Measurements from ENCODE around the gene OR2A2. TPM values are rescaled to one million over a fixed set of nuclear protein-coding genes. Genes with fewer than 3 reads are reported as not detected.

Gene OR2A2
- polyA plus RNA-seq (2013): not detected

GRCh38 chr7:144109283-144109682 is at the start of gene OR2A2:
Gene OR2A2, plus strand, starts transcription at chr7:144109583. Its CDS starts 0 bp downstream, at chr7:144109583.
- CTCF ChIA-PET: no interaction called here
- Histone ChIP-seq H3K4me1 (ENCODE audit: control extremely low read depth in 1 of 4, control insufficient read depth in 4 of 4, insufficient read depth in 4 of 4, low read length in 3 of 4) (no peaks in the 10 kb centered on the region), H3K27ac (ENCODE audit: insufficient read depth in 1 of 2, low read depth in 1 of 2, low read length in 2 of 2, poor library complexity in 1 of 2, severe bottlenecking in 2 of 2) (no peak within 1 kb of the TSS), H3K9me3 (ENCODE audit: control extremely low read depth in 1 of 5, control insufficient read depth in 4 of 5, insufficient read depth in 2 of 5, low read depth in 1 of 5, low read length in 4 of 5) (no peaks in the 10 kb centered on the region), H3K36me3 (ENCODE audit: control insufficient read depth in 4 of 4, insufficient read depth in 4 of 4, low read length in 3 of 4) (no peaks in the 10 kb centered on the region), H3K27me3 (replicated peaks in 2 of 5; ENCODE audit: control insufficient read depth in 4 of 5, insufficient read depth in 5 of 5, low read length in 4 of 5) (no peaks in the 10 kb centered on the region), H3K4me3 (ENCODE audit: control insufficient read depth in 1 of 7, extremely low read depth in 1 of 7, insufficient read depth in 4 of 7, low read depth in 2 of 7, low read length in 6 of 7) (no peak within 1 kb of the TSS)
- no peak for DNase-seq
- POLR2A ChIA-PET: no interaction called here
- WGBS (ENCODE audit: insufficient coverage): 100% methylated on average over 1 of the region's 2 CpGs

GRCh38 chr7:144063710-144064109 is 45.7 kb upstream of the OR2A2 start:
- Histone ChIP-seq H3K36me3 (ENCODE audit: control insufficient read depth in 4 of 4, insufficient read depth in 4 of 4, low read length in 3 of 4) (no peaks in the 10 kb centered on the region), H3K27ac (ENCODE audit: insufficient read depth in 1 of 2, low read depth in 1 of 2, low read length in 2 of 2, poor library complexity in 1 of 2, severe bottlenecking in 2 of 2) (no peak overlapping the region), H3K9me3 (ENCODE audit: control extremely low read depth in 1 of 5, control insufficient read depth in 4 of 5, insufficient read depth in 2 of 5, low read depth in 1 of 5, low read length in 4 of 5) (peaks cover 0 to 2% (median 0%) of the 10 kb centered on the region in 5 experiments), H3K27me3 (replicated peaks in 2 of 5; ENCODE audit: control insufficient read depth in 4 of 5, insufficient read depth in 5 of 5, low read length in 4 of 5) (no peaks in the 10 kb centered on the region), H3K4me3 (ENCODE audit: control insufficient read depth in 1 of 7, extremely low read depth in 1 of 7, insufficient read depth in 4 of 7, low read depth in 2 of 7, low read length in 6 of 7) (no peak overlapping the region), H3K4me1 (ENCODE audit: control extremely low read depth in 1 of 4, control insufficient read depth in 4 of 4, insufficient read depth in 4 of 4, low read length in 3 of 4) (no peaks in the 10 kb centered on the region)
- 60% methylated on average over 2 of the region's 3 CpGs for WGBS (ENCODE audit: insufficient coverage)
- ChIA-PET CTCF (no interaction called here), POLR2A (no interaction called here)
- no peak for DNase-seq

- H3K27me3 ChIP-seq (replicated peaks in 2 of 5; ENCODE audit: control insufficient read depth in 4 of 5, insufficient read depth in 5 of 5, low read length in 4 of 5): no peaks in the 10 kb centered on the region
- POLR2A ChIA-PET: no interaction called here
- H3K36me3 ChIP-seq (ENCODE audit: control insufficient read depth in 4 of 4, insufficient read depth in 4 of 4, low read length in 3 of 4): no peaks in the 10 kb centered on the region
- CTCF ChIA-PET: interaction anchor here (1.1 to 1.2 kb wide), 2 partner anchors 15 to 58 kb away, joined by 3 read pairs; no protein-coding TSS in a partner anchor
- H3K4me1 ChIP-seq (ENCODE audit: control extremely low read depth in 1 of 4, control insufficient read depth in 4 of 4, insufficient read depth in 4 of 4, low read length in 3 of 4): no peaks in the 10 kb centered on the region
- DNase-seq: no peak
- H3K9me3 ChIP-seq (ENCODE audit: control extremely low read depth in 1 of 5, control insufficient read depth in 4 of 5, insufficient read depth in 2 of 5, low read depth in 1 of 5, low read length in 4 of 5): no peaks in the 10 kb centered on the region
- H3K4me3 ChIP-seq (ENCODE audit: control insufficient read depth in 1 of 7, extremely low read depth in 1 of 7, insufficient read depth in 4 of 7, low read depth in 2 of 7, low read length in 6 of 7): no peak within 1 kb of the TSS
- 91% methylated on average over 1 of the region's 1 CpG for WGBS (ENCODE audit: insufficient coverage)
- H3K27ac ChIP-seq (ENCODE audit: insufficient read depth in 1 of 2, low read depth in 1 of 2, low read length in 2 of 2, poor library complexity in 1 of 2, severe bottlenecking in 2 of 2): no peak within 1 kb of the TSS
These were observed 39.9 kb upstream of the OR2A2 start, which contains the start of gene OR2A25 for GRCh38 chr7:144069511-144069910. Gene OR2A25, plus strand, starts transcription at chr7:144069811. Its CDS starts 4,409 bp downstream, at chr7:144074220.

- Histone ChIP-seq H3K27ac (ENCODE audit: insufficient read depth in 1 of 2, low read depth in 1 of 2, low read length in 2 of 2, poor library complexity in 1 of 2, severe bottlenecking in 2 of 2) (no peak overlapping the region), H3K27me3 (replicated peaks in 2 of 5; ENCODE audit: control insufficient read depth in 4 of 5, insufficient read depth in 5 of 5, low read length in 4 of 5) (no peaks in the 10 kb centered on the region), H3K4me1 (ENCODE audit: control extremely low read depth in 1 of 4, control insufficient read depth in 4 of 4, insufficient read depth in 4 of 4, low read length in 3 of 4) (no peaks in the 10 kb centered on the region), H3K36me3 (ENCODE audit: control insufficient read depth in 4 of 4, insufficient read depth in 4 of 4, low read length in 3 of 4) (no peaks in the 10 kb centered on the region), H3K4me3 (ENCODE audit: control insufficient read depth in 1 of 7, extremely low read depth in 1 of 7, insufficient read depth in 4 of 7, low read depth in 2 of 7, low read length in 6 of 7) (no peak overlapping the region), H3K9me3 (ENCODE audit: control extremely low read depth in 1 of 5, control insufficient read depth in 4 of 5, insufficient read depth in 2 of 5, low read depth in 1 of 5, low read length in 4 of 5) (no peaks in the 10 kb centered on the region)
- ChIA-PET CTCF (interaction anchor here (1.2 kb wide), 1 partner anchor 58 kb away, joined by 3 read pairs; no protein-coding TSS in a partner anchor), POLR2A (no interaction called here)
- DNase-seq: no peak
- whole genome bisulfite sequencing (ENCODE audit: insufficient coverage): 100% methylated on average over 1 of the region's 2 CpGs
These were observed 39.4 kb upstream of the OR2A2 start for GRCh38 chr7:144069953-144070352.

- DNase-seq: no peak
- ChIA-PET POLR2A (no interaction called here), CTCF (no interaction called here)
- no peak overlapping the region for H3K4me3 ChIP-seq (ENCODE audit: control insufficient read depth in 1 of 7, extremely low read depth in 1 of 7, insufficient read depth in 4 of 7, low read depth in 2 of 7, low read length in 6 of 7)
- no peak overlapping the region for H3K27ac ChIP-seq (ENCODE audit: insufficient read depth in 1 of 2, low read depth in 1 of 2, low read length in 2 of 2, poor library complexity in 1 of 2, severe bottlenecking in 2 of 2)
- H3K9me3 ChIP-seq (ENCODE audit: control extremely low read depth in 1 of 5, control insufficient read depth in 4 of 5, insufficient read depth in 2 of 5, low read depth in 1 of 5, low read length in 4 of 5): no peaks in the 10 kb centered on the region
- 96% methylated on average over 7 of the region's 8 CpGs for WGBS (ENCODE audit: insufficient coverage)
- no peaks in the 10 kb centered on the region for H3K36me3 ChIP-seq (ENCODE audit: control insufficient read depth in 4 of 4, insufficient read depth in 4 of 4, low read length in 3 of 4)
- H3K4me1 ChIP-seq (ENCODE audit: control extremely low read depth in 1 of 4, control insufficient read depth in 4 of 4, insufficient read depth in 4 of 4, low read length in 3 of 4): no peaks in the 10 kb centered on the region
- no peaks in the 10 kb centered on the region for H3K27me3 ChIP-seq (replicated peaks in 2 of 5; ENCODE audit: control insufficient read depth in 4 of 5, insufficient read depth in 5 of 5, low read length in 4 of 5)
These were observed 35.0 kb upstream of the OR2A2 start for GRCh38 chr7:144074374-144074773.

- ChIA-PET CTCF (no interaction called here), POLR2A (no interaction called here)
These were observed 23.4 kb upstream of the OR2A2 start, which contains the start of gene OR2A12 for GRCh38 chr7:144085978-144086377. Gene OR2A12, plus strand, starts transcription at chr7:144086278. Its CDS starts 8,830 bp downstream, at chr7:144095108.

GRCh38 chr7:144086730-144087129 is 22.7 kb upstream of the OR2A2 start:
- DNase-seq: no peak
- WGBS (ENCODE audit: insufficient coverage): 80% methylated on average over 2 of the region's 4 CpGs

More at GRCh38 chr7:144085978-144086377, 23.4 kb upstream of the OR2A2 start, which contains the start of gene OR2A12:
- WGBS (ENCODE audit: insufficient coverage): no CpG with 5 or more reads among the region's 2 CpGs
- no peaks in the 10 kb centered on the region for H3K4me1 ChIP-seq (ENCODE audit: control extremely low read depth in 1 of 4, control insufficient read depth in 4 of 4, insufficient read depth in 4 of 4, low read length in 3 of 4)
- H3K36me3 ChIP-seq (ENCODE audit: control insufficient read depth in 4 of 4, insufficient read depth in 4 of 4, low read length in 3 of 4): no peaks in the 10 kb centered on the region
- no peak within 1 kb of the TSS for H3K27ac ChIP-seq (ENCODE audit: insufficient read depth in 1 of 2, low read depth in 1 of 2, low read length in 2 of 2, poor library complexity in 1 of 2, severe bottlenecking in 2 of 2)
- no peaks in the 10 kb centered on the region for H3K27me3 ChIP-seq (replicated peaks in 2 of 5; ENCODE audit: control insufficient read depth in 4 of 5, insufficient read depth in 5 of 5, low read length in 4 of 5)
- DNase-seq: no peak
- no peak within 1 kb of the TSS for H3K4me3 ChIP-seq (ENCODE audit: control insufficient read depth in 1 of 7, extremely low read depth in 1 of 7, insufficient read depth in 4 of 7, low read depth in 2 of 7, low read length in 6 of 7)
- no peaks in the 10 kb centered on the region for H3K9me3 ChIP-seq (ENCODE audit: control extremely low read depth in 1 of 5, control insufficient read depth in 4 of 5, insufficient read depth in 2 of 5, low read depth in 1 of 5, low read length in 4 of 5)

More at GRCh38 chr7:144086730-144087129, 22.7 kb upstream of the OR2A2 start:
- ChIA-PET POLR2A (no interaction called here), CTCF (no interaction called here)
- no peaks in the 10 kb centered on the region for H3K27me3 ChIP-seq (replicated peaks in 2 of 5; ENCODE audit: control insufficient read depth in 4 of 5, insufficient read depth in 5 of 5, low read length in 4 of 5)
- H3K4me3 ChIP-seq (ENCODE audit: control insufficient read depth in 1 of 7, extremely low read depth in 1 of 7, insufficient read depth in 4 of 7, low read depth in 2 of 7, low read length in 6 of 7): no peak overlapping the region
- no peaks in the 10 kb centered on the region for H3K4me1 ChIP-seq (ENCODE audit: control extremely low read depth in 1 of 4, control insufficient read depth in 4 of 4, insufficient read depth in 4 of 4, low read length in 3 of 4)
- H3K9me3 ChIP-seq (ENCODE audit: control extremely low read depth in 1 of 5, control insufficient read depth in 4 of 5, insufficient read depth in 2 of 5, low read depth in 1 of 5, low read length in 4 of 5): no peaks in the 10 kb centered on the region
- no peak overlapping the region for H3K27ac ChIP-seq (ENCODE audit: insufficient read depth in 1 of 2, low read depth in 1 of 2, low read length in 2 of 2, poor library complexity in 1 of 2, severe bottlenecking in 2 of 2)
- no peaks in the 10 kb centered on the region for H3K36me3 ChIP-seq (ENCODE audit: control insufficient read depth in 4 of 4, insufficient read depth in 4 of 4, low read length in 3 of 4)

All from common myeloid progenitor, CD34-positive (primary cell).